Tibial nerve (tissue), 3 donors: ENCODE measurements around the gene GFPT2.

Experiments
- CTCF ChIP-seq, 5 experiments: fragments of 200-600 bp in 3 of 5; fragments of 450-650 bp in 2 of 5; sonication (generic) in 3 of 5; IDR thresholded peaks; one replicate each; pipeline ENCODE4 v1.5.1; 2016 to 2019; ENCODE audit warnings: antibody characterized with exemption in 5 of 5, mild to moderate bottlenecking in 3 of 5, moderate library complexity in 2 of 5
- POLR2A ChIP-seq, 2 donors: fragments of 450-650 bp; IDR thresholded peaks; one replicate each; pipeline ENCODE4 v1.6.1; 2017; ENCODE audit warnings: antibody characterized with exemption in 2 of 2, mild to moderate bottlenecking in 2 of 2, moderate library complexity in 2 of 2

- TF ChIP-seq CTCF (IDR thresholded peaks at IDR 0.05) (no peak), POLR2A (IDR thresholded peaks at IDR 0.05) (no peak)
Observed at GRCh38 chr5:180343110-180343830, 9.9 kb downstream of the GFPT2 start.
